Activated CD4-positive, alpha-beta T cell treated with anti-CD3 and anti-CD28 coated beads, Interleukin-2, amount 50 U/mL, for 1 hour (primary cell): ENCODE results near the gene LRRC4.

Experiments
- DNase-seq: peaks from one replicate; pipeline ENCODE4 v3.0.0-alpha.2; 2020

LRRC4 gene

DNA sequence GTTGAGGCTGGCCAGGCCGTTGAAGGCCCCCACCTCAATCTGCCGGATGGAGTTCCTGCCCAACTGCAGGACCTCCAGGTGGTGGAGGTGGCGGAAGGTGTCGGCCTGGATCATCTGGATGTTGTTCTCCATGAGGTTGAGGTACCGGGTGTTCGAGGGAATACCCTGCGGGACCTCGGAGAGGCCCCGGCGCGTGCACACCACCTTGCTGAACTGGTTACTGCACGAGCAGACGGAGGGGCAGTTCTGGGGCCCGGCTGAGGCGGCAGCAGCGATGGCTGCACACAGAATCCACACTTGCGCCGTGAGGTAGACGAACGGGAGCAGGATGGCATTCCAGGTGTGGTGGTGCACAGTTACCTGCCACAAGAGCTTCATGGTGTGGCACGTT is 979 bp downstream of the LRRC4 start:
- DNase-seq = no peak

- no peak for DNase-seq
Measured at GRCh38 chr7:128029405-128029995, 1.7 kb downstream of the LRRC4 start.

DNA sequence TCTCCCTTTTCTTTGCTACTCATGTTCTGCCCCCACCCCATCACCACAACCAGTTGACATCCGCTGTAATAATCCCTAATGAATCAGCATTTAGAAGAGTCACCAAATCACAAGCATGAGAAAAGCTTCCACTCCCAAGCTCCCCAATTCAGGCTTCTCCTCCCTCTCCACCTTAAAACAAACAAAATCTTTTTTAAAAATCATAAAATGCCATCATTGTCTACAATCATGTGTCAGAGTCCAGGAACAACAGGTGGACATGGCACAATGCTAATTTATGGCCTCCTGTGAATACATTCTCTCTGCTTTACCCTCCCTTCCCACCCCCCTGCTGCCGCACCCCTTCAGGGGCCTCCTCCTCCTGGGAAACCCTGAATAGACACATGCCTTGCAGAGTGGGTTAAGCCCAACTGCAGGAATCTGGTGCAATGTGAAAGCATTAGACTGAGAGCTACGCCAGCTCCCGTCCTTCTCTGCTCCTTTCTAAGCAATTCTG is 3.7 kb downstream of the LRRC4 start:
- no peak for DNase-seq

GRCh38 chr7:128026551-128026950 is 4.7 kb downstream of the LRRC4 start:
- no peak for DNase-seq

GRCh38 chr7:128025819-128026218 is 5.4 kb downstream of the LRRC4 start:
- DNase-seq = no peak

DNA sequence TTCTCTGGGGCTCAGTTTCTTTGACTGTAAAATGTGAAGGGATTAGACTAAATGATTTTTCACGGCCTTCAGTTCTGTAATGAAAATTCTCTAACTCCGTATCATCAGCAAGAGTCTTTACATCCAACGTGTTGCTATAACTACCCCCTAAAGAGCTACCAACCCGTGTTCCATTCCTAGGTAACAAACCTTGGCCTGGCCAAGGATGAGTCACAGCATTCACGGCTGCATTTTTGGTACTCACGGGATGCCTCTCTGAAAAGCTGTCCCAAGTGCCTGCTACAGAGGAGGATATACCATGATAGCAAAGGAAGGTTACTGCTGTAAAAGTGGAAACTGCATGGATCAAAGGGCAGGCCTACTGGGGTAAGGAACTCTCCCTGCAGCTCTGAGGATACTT is 5.9 kb downstream of the LRRC4 start:
- no peak for DNase-seq

DNA sequence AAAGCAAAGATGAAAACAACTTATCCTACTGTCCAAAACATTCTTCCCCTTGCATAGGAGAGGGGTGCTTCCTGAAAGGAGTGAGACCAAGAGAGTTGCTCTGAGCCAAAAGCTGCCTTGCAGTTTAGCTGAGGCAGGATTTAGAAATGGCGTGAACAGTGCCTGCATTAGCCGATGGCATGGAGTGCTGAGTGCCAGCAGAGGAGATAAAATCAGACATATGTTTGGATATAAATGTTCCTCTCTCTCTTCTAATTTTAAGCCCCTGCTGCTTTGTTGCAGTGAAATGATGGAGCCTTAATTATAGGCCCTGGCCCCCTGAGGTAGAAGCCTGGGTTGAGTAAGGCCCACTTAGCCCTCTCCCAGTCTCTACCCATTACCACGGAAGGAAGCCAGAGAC is 7.1 kb downstream of the LRRC4 start:
- DNase-seq = no peak

DNA sequence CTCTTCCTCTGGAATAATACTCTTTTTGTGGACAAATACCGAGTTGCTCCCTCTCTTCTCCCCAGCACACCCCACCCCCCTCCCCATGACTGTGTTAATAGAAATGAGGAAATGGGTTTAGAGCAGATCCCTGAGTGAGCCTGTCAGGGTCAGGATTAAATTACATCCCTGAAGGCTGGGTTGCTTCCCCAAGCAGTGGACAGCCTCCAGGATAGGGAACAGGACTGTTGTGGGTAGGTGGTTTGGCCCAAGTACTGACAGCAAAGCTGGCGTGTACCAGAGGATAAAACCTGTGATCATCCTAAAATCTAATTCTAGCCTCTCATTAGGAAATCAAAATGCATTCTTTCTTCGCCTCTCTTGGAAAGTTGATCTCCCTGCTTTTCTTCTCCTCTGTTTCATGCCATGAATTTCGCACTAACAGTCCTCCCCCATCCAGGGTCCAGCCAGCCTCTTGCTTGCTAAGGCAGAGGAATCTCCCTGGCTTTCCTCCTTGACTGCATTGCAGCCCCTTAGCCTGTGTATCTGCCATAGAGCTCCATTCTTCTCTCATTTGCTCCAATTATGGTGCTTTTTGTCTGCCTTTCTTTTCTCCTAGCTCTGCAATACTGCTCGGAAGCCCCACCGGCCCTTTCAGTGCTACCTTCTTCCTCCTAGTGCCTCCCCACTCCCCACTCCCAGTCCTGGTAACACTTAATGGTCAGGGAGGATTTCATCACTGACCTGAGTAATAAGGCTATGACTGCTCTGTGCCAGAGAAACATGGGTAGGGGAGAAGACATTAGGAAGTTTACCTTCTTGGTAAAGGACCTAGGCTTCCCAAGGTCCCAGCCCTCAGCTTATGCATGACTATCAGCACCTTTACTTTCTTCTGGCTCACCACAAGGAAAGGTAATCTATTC is 8.4 kb downstream of the LRRC4 start:
- no peak for DNase-seq

GRCh38 chr7:128021366-128021765 is 9.9 kb downstream of the LRRC4 start:
- DNase-seq = no peak

- DNase-seq = no peak
Measured at GRCh38 chr7:128020159-128020558, 11.1 kb downstream of the LRRC4 start.

DNA sequence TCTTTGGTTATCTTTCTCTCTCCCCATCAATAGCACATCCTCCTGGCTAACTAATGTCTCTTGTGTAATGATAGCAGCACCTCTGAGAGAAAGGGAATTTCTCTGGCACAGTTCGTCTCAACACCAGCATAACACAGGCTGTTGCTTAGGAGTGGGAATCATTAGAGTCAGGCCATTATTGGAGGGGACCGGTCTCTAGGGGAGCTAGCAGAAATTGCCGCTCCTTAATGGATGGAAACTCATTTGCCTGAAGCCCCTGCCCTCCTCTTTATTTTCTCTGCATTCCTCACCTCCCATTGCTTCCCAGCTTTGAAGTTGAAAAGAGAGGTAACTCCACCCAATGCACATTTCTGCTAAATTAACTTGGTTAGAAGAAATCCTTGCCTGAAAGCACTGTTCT is 11.9 kb downstream of the LRRC4 start:
- no peak for DNase-seq

DNA sequence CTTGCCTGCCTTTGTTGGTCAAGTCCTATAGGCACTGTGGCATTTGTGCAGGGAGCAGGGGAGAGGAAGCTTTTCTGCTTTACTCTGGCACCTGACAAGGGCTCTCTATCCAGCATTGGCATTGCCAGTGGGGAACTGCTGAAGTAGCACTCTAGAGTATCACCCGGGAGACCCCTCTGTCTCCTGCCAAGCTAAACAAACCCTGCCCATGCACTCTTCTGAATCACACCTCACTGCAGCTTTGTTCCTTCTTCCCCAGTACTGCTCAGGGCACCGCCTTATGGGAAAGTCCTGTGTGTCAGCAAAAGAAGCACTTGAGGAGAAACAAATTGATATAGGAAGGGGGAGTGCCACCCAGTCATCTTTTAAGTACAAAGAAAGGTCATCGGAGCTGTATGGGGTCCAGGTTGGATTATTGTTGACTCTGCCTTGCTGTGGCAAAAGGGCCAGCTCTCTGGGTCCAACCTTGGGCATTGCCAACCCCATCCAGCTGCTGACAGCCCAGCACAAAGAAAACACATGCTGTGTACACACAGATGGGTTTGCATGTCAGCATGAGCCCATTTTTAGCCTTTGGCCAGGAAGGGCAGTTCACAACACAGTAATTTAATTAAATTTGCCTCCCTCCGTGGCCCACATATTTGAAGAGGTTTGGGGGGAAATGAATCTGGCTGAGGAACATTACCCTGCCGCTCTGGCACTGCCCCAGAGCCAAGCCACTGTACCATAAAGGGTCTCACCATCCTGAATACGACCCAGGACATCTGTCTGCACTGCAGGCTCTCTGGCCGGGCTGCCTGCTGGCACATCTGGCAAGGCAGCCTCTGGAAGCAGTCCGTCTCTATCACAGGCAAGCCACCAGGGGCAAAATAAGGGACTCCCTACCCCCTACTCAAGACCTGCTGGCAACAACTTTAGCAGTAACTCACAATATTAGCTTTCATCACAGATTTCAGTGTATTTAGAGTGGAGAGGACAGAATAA is 13.1 kb downstream of the LRRC4 start:
- DNase-seq = no peak

GRCh38 chr7:128017460-128017859 is 13.8 kb downstream of the LRRC4 start:
- DNase-seq = no peak

GRCh38 chr7:128014811-128015210 is 16.4 kb downstream of the LRRC4 start:
- DNase-seq = no peak

- no peak for DNase-seq
Measured at GRCh38 chr7:128011131-128011661, 20.0 kb downstream of the LRRC4 start.

GRCh38 chr7:128010391-128011127 is 20.7 kb downstream of the LRRC4 start:
- DNase-seq = no peak

GRCh38 chr7:128008744-128009143 is 22.5 kb downstream of the LRRC4 start:
- no peak for DNase-seq

- DNase-seq = no peak
Measured at GRCh38 chr7:128008141-128008540, 23.1 kb downstream of the LRRC4 start.

DNA sequence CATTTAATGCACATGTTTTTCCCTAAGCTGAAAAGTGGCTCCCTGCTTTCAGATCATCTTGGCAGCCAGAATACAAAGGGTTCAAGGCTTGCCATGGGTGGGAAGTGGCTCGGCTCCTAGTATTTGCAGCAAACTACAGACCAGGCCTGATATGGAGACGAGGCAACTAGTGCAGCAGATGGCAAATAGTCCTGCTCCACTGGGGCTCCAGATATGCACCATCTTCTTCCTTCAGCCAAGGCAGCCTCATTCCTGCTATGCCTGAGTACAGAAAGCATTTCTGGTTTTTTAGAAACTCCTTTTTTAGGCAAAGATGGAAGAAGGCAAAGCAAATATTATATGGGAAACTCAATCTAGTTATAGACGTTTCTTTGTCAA is 23.9 kb downstream of the LRRC4 start:
- no peak for DNase-seq

DNA sequence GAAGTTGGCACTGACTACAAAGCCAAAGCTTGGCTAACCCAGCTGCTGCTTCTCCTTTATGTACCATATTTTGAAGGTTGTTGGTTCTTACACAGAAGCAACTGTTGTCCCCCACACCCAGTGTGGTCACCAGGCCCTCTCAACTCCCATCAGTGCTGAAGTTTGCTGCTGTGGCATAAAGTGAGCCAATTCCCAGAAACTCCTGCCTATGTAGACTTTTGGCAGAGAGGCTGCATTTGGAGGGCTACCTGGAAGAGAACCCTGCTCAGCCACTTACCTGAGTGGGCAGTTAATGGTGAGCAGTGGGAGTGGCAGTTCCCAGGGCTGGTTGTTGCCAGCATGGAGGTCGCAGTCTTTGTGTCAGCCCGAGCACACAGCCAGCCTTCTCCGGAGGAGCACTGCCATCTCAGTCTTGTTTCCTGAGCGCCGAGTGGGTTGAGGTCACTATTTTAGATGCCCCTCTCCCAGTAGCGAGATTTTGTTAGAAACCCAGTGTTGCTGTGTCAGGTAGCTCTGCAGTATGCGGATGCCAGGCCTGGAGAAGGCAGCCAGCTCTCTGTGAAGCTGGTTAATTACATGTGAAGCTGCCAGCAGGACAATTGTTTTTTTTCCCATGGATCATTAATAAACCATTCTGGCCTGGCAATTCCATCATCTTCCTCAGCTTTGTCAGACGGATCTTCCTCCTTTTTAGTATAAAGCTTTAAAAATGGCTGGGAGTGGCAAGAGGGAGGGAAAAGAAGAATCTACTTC is 24.5 kb downstream of the LRRC4 start:
- DNase-seq = no peak

- no peak for DNase-seq
Measured at GRCh38 chr7:128005759-128006159, 25.5 kb downstream of the LRRC4 start.
